ENCODE results near the gene CAPRIN1. TPM values are rescaled to one million over a fixed set of nuclear protein-coding genes. Genes with fewer than 3 reads are reported as not detected.

Gene CAPRIN1
- total and polyA plus RNA-seq, 10 donors: 44.9 to 188 (median 155) TPM

DNA sequence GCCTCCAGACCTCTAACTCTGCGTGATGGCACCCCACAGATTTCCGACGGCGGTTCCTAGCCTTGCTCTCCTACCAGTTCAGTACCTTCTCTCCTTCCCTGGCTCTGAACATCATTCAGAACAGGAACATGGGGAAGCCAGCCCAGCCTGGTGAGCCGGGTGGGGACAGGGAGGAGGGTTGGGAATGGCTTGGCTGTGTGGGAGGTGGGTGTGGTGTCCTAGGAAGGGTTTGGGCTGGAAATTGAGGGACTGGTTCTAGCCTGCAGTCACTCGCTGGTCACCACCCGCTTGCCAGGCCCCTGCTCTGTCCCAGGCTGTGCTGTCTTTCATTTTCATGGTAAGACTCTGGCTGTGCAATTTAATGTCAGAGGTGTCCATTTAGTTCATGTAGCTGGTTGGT is 87.8 kb downstream of the CAPRIN1 start:
- H3K9me3 ChIP-seq: no peaks in the 10 kb centered on the region
- no peak for DNase-seq
- no peak overlapping the region for H3K4me3 ChIP-seq
- TF ChIP-seq, protein P1, sequence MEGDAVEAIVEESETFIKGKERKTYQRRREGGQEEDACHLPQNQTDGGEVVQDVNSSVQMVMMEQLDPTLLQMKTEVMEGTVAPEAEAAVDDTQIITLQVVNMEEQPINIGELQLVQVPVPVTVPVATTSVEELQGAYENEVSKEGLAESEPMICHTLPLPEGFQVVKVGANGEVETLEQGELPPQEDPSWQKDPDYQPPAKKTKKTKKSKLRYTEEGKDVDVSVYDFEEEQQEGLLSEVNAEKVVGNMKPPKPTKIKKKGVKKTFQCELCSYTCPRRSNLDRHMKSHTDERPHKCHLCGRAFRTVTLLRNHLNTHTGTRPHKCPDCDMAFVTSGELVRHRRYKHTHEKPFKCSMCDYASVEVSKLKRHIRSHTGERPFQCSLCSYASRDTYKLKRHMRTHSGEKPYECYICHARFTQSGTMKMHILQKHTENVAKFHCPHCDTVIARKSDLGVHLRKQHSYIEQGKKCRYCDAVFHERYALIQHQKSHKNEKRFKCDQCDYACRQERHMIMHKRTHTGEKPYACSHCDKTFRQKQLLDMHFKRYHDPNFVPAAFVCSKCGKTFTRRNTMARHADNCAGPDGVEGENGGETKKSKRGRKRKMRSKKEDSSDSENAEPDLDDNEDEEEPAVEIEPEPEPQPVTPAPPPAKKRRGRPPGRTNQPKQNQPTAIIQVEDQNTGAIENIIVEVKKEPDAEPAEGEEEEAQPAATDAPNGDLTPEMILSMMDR (IDR thresholded peaks at IDR 0.05 in 8 of 11, conservative IDR thresholded peaks at IDR 0.05 in 3 of 11): no peak
- TF ChIP-seq POLR2AphosphoS5 (IDR thresholded peaks at IDR 0.05) (no peak), POLR2A (IDR thresholded peaks at IDR 0.05) (no peak)
- H3K27me3 ChIP-seq (replicated peaks in 1 of 7): no peaks in the 10 kb centered on the region
- H3K36me3 ChIP-seq: peaks cover 0 to 100% (median 98%) of the 10 kb centered on the region in 6 donors
- peaks cover 0 to 5% (median 0%) of the 10 kb centered on the region in 6 donors for H3K4me1 ChIP-seq
- intact Hi-C loops (cut with DNase I; ENCODE audit: low total_unique reads): no loop called here
- whole genome bisulfite sequencing, 5 donors: 91 to 98% (median 96%) methylated on average over 7 of the region's 7 CpGs
- no peak overlapping the region for H3K27ac ChIP-seq

GRCh38 chr11:34140149-34140548 is 88.6 kb downstream of the CAPRIN1 start:
- peaks cover 0 to 100% (median 98%) of the 10 kb centered on the region in 6 donors for H3K36me3 ChIP-seq
- H3K9me3 ChIP-seq: no peaks in the 10 kb centered on the region
- H3K27ac ChIP-seq: no peak overlapping the region
- H3K4me3 ChIP-seq: no peak overlapping the region
- H3K27me3 ChIP-seq (replicated peaks in 1 of 7): no peaks in the 10 kb centered on the region
- intact Hi-C loops (cut with DNase I; ENCODE audit: low total_unique reads): no loop called here
- DNase-seq: peak; percentile 55
- TF ChIP-seq, protein P1 (IDR thresholded peaks at IDR 0.05 in 8 of 11, conservative IDR thresholded peaks at IDR 0.05 in 3 of 11): no peak
- TF ChIP-seq POLR2A (IDR thresholded peaks at IDR 0.05): no peak
- no peak for TF ChIP-seq POLR2AphosphoS5 (IDR thresholded peaks at IDR 0.05)
- peaks cover 0 to 5% (median 0%) of the 10 kb centered on the region in 6 donors for H3K4me1 ChIP-seq
- WGBS, 5 donors: 95 to 98% (median 96%) methylated on average over 10 to 11 of the region's 11 CpGs

- DNase-seq: peak; percentile 40
- intact Hi-C loops (cut with DNase I; ENCODE audit: low total_unique reads): no loop called here
- Histone ChIP-seq H3K36me3 (peaks cover 5 to 100% (median 97%) of the 10 kb centered on the region in 6 donors), H3K27ac (peak overlapping the region in 1 of 8 donors; percentile 32), H3K27me3 (replicated peaks in 1 of 7) (no peaks in the 10 kb centered on the region), H3K4me1 (peaks cover 0 to 11% (median 0%) of the 10 kb centered on the region in 6 donors), H3K4me3 (no peak overlapping the region), H3K9me3 (no peaks in the 10 kb centered on the region)
- TF ChIP-seq, protein P1 (IDR thresholded peaks at IDR 0.05 in 8 of 11, conservative IDR thresholded peaks at IDR 0.05 in 3 of 11): no peak
- peak in 1 of 3 donors; percentile 16 for TF ChIP-seq POLR2AphosphoS5 (IDR thresholded peaks at IDR 0.05)
- 60 to 77% (median 74%) methylated on average over 2 of the region's 2 CpGs for WGBS, 5 donors
Observed at GRCh38 chr11:34143048-34143447, 91.5 kb downstream of the CAPRIN1 start.

GRCh38 chr11:34145073-34145472 is 93.5 kb downstream of the CAPRIN1 start:
- H3K27me3 ChIP-seq (replicated peaks in 1 of 7): no peaks in the 10 kb centered on the region
- intact Hi-C loops (cut with DNase I; ENCODE audit: low total_unique reads): no loop called here
- TF ChIP-seq, protein P1 (IDR thresholded peaks at IDR 0.05 in 8 of 11, conservative IDR thresholded peaks at IDR 0.05 in 3 of 11): no peak
- no peak for TF ChIP-seq POLR2A (IDR thresholded peaks at IDR 0.05)
- TF ChIP-seq POLR2AphosphoS5 (IDR thresholded peaks at IDR 0.05): no peak

More at GRCh38 chr11:34145073-34145472, 93.5 kb downstream of the CAPRIN1 start:
- 78 to 92% (median 83%) methylated on average over 5 of the region's 5 CpGs for WGBS, 5 donors
- peaks cover 0 to 20% (median 3%) of the 10 kb centered on the region in 6 donors for H3K4me1 ChIP-seq
- peak overlapping the region in 3 of 8 donors; percentile 32 to 47 (median 34) for H3K27ac ChIP-seq
- H3K36me3 ChIP-seq: peaks cover 5 to 100% (median 95%) of the 10 kb centered on the region in 6 donors
- H3K9me3 ChIP-seq: no peaks in the 10 kb centered on the region
- H3K4me3 ChIP-seq: no peak overlapping the region
- no peak for DNase-seq
